KMS-11 (cell line): ENCODE results near the gene ALDH4A1.

ENCODE experiments used
- H2AFZ ChIP-seq: fragments of 200-600 bp; sonication (generic); 2 replicates; pipeline ENCODE4 v1.6.1; 2016; ENCODE audit warnings: antibody characterized with exemption, mixed run types, low read depth
- H3K27ac ChIP-seq: fragments of 200-600 bp; sonication (generic); 2 replicates; pipeline ENCODE4 v1.6.1; 2016; ENCODE audit warnings: mild to moderate bottlenecking, mixed run types
- H3K27me3 ChIP-seq: fragments of 200-600 bp; sonication (generic); 2 replicates; pipeline ENCODE4 v1.6.1; 2017; ENCODE audit warnings: mild to moderate bottlenecking, low read depth, mixed run types, moderate library complexity; ENCODE audit not compliant: insufficient read depth
- H3K36me3 ChIP-seq: fragments of 200-600 bp; sonication (generic); 2 replicates; pipeline ENCODE4 v1.6.1; 2017; ENCODE audit warnings: mild to moderate bottlenecking, mixed run types; ENCODE audit not compliant: insufficient read depth
- H3K4me1 ChIP-seq: fragments of 200-600 bp; sonication (generic); 2 replicates; pipeline ENCODE4 v1.6.1; 2016; ENCODE audit warnings: mild to moderate bottlenecking, low read depth, mixed run types; ENCODE audit not compliant: poor library complexity, severe bottlenecking
- H3K4me2 ChIP-seq: fragments of 200-600 bp; sonication (generic); 2 replicates; pipeline ENCODE4 v1.7.0; 2016; ENCODE audit warnings: mild to moderate bottlenecking, mixed run types
- H3K4me3 ChIP-seq: fragments of 200-600 bp; sonication (generic); IDR thresholded peaks from 2 replicates; pipeline ENCODE4 v1.6.1; 2017; ENCODE audit warnings: low read depth, low read length, mixed read lengths; ENCODE audit not compliant: insufficient read depth
- H3K79me2 ChIP-seq: fragments of 200-600 bp; sonication (generic); 2 replicates; pipeline ENCODE4 v1.6.1; 2016; ENCODE audit warnings: low read depth, mixed run types; ENCODE audit not compliant: insufficient read depth
- H3K9ac ChIP-seq: fragments of 200-600 bp; sonication (generic); 2 replicates; pipeline ENCODE4 v1.6.1; 2016; ENCODE audit warnings: mild to moderate bottlenecking, mixed run types
- H4K20me1 ChIP-seq: fragments of 200-600 bp; sonication (generic); 2 replicates; pipeline ENCODE4 v1.6.1; 2016; ENCODE audit warnings: mild to moderate bottlenecking, mixed run types; ENCODE audit not compliant: insufficient read depth
- TF ChIP-seq, protein P1 (sequence below): fragments of 200-600 bp; sonication (generic); conservative IDR thresholded peaks from 2 replicates; pipeline ENCODE4 v1.6.1; 2017; ENCODE audit warnings: low read depth, mild to moderate bottlenecking, antibody characterized with exemption, low read length, moderate library complexity, mixed read lengths

ALDH4A1 gene

DNA sequence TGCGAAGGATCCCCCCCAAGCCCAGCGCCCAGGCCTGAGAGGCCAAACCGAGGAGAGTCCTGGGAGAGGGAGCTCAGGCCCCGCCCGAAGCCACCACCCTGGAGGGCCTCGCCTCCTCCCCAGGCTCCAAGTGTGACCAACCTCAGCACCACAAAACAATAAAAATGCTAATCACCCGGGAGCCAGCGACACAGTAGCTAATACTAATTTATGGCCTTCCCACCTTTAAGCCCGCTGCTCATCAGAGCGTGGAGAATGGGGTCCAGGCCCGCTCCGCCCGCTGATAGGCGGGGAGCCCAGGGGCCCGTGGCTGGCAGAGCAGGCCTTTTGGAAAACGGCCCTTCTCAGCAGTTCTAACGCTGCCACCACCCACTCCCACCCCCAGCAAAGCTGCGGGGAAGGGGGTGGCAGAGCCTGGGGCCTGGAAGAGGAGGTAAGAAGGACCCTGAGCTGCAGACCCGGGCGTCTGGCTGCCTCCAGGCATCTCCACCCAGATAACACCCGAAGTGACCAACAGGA, 22.5 kb downstream of the ALDH4A1 start:
- TF ChIP-seq, protein P1, sequence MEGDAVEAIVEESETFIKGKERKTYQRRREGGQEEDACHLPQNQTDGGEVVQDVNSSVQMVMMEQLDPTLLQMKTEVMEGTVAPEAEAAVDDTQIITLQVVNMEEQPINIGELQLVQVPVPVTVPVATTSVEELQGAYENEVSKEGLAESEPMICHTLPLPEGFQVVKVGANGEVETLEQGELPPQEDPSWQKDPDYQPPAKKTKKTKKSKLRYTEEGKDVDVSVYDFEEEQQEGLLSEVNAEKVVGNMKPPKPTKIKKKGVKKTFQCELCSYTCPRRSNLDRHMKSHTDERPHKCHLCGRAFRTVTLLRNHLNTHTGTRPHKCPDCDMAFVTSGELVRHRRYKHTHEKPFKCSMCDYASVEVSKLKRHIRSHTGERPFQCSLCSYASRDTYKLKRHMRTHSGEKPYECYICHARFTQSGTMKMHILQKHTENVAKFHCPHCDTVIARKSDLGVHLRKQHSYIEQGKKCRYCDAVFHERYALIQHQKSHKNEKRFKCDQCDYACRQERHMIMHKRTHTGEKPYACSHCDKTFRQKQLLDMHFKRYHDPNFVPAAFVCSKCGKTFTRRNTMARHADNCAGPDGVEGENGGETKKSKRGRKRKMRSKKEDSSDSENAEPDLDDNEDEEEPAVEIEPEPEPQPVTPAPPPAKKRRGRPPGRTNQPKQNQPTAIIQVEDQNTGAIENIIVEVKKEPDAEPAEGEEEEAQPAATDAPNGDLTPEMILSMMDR = no peak
- H2AFZ ChIP-seq = no peak overlapping the region
- peaks cover 9% of the 10 kb centered on the region; the same call in 1 of the 2 replicates for H3K27me3 ChIP-seq
- H3K79me2 ChIP-seq = no peaks in the 10 kb centered on the region
- no peak overlapping the region for H3K27ac ChIP-seq
- no peaks in the 10 kb centered on the region for H4K20me1 ChIP-seq
- no peaks in the 10 kb centered on the region for H3K4me1 ChIP-seq
- H3K9ac ChIP-seq = no peak overlapping the region
- H3K4me2 ChIP-seq = no peak overlapping the region
- no peaks in the 10 kb centered on the region for H3K36me3 ChIP-seq
- no peak overlapping the region for H3K4me3 ChIP-seq

DNA sequence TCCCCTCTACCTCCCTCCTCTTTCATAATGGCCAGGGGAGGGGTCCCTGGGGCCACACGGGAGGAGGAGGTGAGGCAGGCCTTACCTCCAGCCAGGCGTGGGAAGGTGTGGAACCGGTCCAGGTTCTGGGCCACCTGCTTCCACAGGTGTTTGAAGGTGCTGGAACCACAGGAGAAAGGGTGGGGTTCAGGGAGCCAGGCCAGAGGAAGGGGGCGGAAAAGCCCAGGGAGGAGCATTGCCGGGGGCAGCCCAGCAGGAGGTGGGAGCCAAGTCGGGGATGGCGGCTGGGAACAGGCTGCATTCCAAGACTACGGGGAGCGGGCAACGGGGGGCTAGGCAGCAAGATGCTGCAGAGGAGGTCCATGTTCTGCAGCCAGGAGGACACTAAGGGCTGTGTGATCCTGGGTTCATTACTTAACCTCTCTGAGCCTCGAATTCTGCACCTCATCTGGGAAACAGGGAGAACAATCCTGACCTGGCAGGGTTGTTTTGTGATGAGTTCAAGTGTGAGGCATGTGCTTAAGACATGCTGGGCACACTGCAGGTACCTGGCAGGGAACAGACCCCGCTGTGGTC, 23.1 kb downstream of the ALDH4A1 start:
- Histone ChIP-seq H3K4me2 (no peak overlapping the region), H3K4me3 (no peak overlapping the region), H3K9ac (no peak overlapping the region), H2AFZ (no peak overlapping the region), H3K79me2 (no peaks in the 10 kb centered on the region), H4K20me1 (no peaks in the 10 kb centered on the region), H3K27me3 (peaks cover 8% of the 10 kb centered on the region; the same call in 1 of the 2 replicates), H3K4me1 (no peaks in the 10 kb centered on the region), H3K27ac (no peak overlapping the region), H3K36me3 (no peaks in the 10 kb centered on the region)
- TF ChIP-seq, protein P1 = no peak

DNA sequence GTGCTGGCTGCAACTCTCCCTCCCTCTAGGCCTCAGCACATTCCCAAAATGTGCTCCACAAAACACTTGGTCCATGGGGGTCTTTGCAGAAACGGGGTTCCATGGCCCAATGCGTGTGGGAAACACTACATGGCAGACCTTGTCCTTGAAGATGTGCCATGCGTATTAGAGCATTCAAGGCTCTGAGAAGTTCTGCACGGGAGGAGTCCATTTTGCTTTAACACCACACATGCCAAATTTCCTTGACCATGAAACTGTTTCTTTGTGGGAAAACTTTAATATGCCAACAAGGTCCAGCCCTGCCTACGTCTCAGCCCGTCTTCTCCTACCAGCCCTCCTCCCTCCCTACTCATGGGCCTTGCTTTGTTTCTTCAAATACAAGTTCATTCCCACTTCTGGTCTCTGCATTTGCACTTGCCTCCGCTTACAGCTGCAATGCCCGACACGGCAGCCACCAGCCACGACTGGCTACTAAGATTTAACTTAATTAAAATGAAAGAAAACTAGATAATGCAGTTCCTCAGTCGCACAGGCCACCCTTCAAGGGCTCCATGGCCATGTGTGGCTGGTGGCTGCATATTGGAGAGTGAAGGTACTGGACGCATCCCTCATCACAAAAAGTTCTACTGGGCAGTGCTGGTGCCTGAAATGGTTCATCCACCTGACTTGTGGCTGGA, 23.7 kb downstream of the ALDH4A1 start:
- Histone ChIP-seq H3K9ac (no peak overlapping the region), H3K4me2 (no peak overlapping the region), H3K4me1 (no peaks in the 10 kb centered on the region), H2AFZ (no peak overlapping the region), H3K79me2 (no peaks in the 10 kb centered on the region), H3K36me3 (no peaks in the 10 kb centered on the region), H4K20me1 (no peaks in the 10 kb centered on the region), H3K4me3 (no peak overlapping the region), H3K27me3 (peaks cover 5% of the 10 kb centered on the region; the same call in 1 of the 2 replicates), H3K27ac (no peak overlapping the region)
- TF ChIP-seq, protein P1 = no peak

DNA sequence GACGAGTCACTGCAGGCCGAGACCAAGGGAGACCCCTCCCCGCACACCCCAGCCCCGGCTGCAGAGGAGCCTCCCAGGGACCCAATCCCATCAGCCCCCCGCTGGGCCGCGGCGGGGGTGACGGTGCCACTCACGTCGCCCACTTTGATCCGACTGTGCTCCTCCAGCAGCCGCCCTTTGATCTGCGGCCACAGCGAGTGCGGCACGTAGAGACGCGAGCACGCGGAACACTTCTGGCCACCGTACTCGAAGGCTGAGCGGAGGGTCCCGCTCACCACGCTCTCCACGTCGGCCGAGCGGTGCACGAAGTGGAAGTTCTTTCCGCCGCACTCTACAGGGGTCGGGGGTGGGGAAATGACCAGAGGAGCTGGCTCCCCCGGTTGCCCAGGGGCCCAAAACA, 25.1 kb downstream of the ALDH4A1 start:
- Histone ChIP-seq H4K20me1 (no peaks in the 10 kb centered on the region), H3K36me3 (no peaks in the 10 kb centered on the region), H3K9ac (no peak overlapping the region), H3K4me3 (no peak overlapping the region), H3K27ac (no peak overlapping the region), H3K79me2 (no peaks in the 10 kb centered on the region), H3K4me2 (no peak overlapping the region), H2AFZ (no peak overlapping the region), H3K4me1 (no peaks in the 10 kb centered on the region), H3K27me3 (peaks cover 5% of the 10 kb centered on the region; the same call in 1 of the 2 replicates)
- TF ChIP-seq, protein P1 = no peak
